ENCODE data around the gene ZNF382. TPM values are rescaled to one million over a fixed set of nuclear protein-coding genes. Genes with fewer than 3 reads are reported as not detected.

Gene ZNF382
- total RNA-seq, 2 experiments from 2014 or later, result 4.2 to 4.4 TPM

GRCh38 chr19:36672368-36672767 lies 67.3 kb downstream of the ZNF382 start:
- Mint-ChIP-seq H3K9me3 (peaks cover 19% of the 10 kb centered on the region), H3K36me3 (ENCODE audit: low read depth) (peaks cover 70% of the 10 kb centered on the region), H3K4me3 (no peak overlapping the region), H3K27me3 (no peaks in the 10 kb centered on the region), H3K27ac (no peak overlapping the region), H3K4me1 (ENCODE audit: low read depth) (peaks cover 16% of the 10 kb centered on the region)
- no peak for TF ChIP-seq CTCF (IDR thresholded peaks at IDR 0.05)
- H3K27ac ChIP-seq (ENCODE audit: low read depth in 1 of 2, low read length in 2 of 2), result no peak overlapping the region
- ChIA-PET CTCF (no interaction called here), POLR2A (no interaction called here)
- no peak for ATAC-seq (ENCODE audit: poor library complexity)
- intact Hi-C loops (cut with DNase I, micrococcal nuclease), result no loop called here
- peaks cover 12% of the 10 kb centered on the region for H3K4me1 ChIP-seq (ENCODE audit: insufficient read depth, low read length)
- H3K4me3 ChIP-seq (ENCODE audit: low read length), result no peak overlapping the region
- H3K9me3 ChIP-seq (ENCODE audit: control insufficient read depth in 1 of 2, insufficient read depth in 1 of 2, low read length in 2 of 2), result peaks cover 40 to 56% of the 10 kb centered on the region in 2 experiments
- peaks cover 11% of the 10 kb centered on the region for H3K36me3 ChIP-seq (ENCODE audit: insufficient read depth, low read length)
- DNase-seq, result no peak
- no peaks in the 10 kb centered on the region for H3K27me3 ChIP-seq (ENCODE audit: control insufficient read depth in 1 of 2, insufficient read depth in 2 of 2, low read length in 2 of 2)

GRCh38 chr19:36674201-36674600 lies 69.1 kb downstream of the ZNF382 start:
- intact Hi-C loops (cut with DNase I, micrococcal nuclease), result no loop called here
- Histone ChIP-seq H3K4me1 (ENCODE audit: insufficient read depth, low read length) (no peaks in the 10 kb centered on the region), H3K9me3 (ENCODE audit: control insufficient read depth in 1 of 2, insufficient read depth in 1 of 2, low read length in 2 of 2) (peaks cover 54 to 58% of the 10 kb centered on the region in 2 experiments), H3K27me3 (ENCODE audit: control insufficient read depth in 1 of 2, insufficient read depth in 2 of 2, low read length in 2 of 2) (no peaks in the 10 kb centered on the region), H3K4me3 (ENCODE audit: low read length) (no peak overlapping the region), H3K27ac (ENCODE audit: low read depth in 1 of 2, low read length in 2 of 2) (no peak overlapping the region), H3K36me3 (ENCODE audit: insufficient read depth, low read length) (peaks cover 19% of the 10 kb centered on the region)
- H3K9me3 Mint-ChIP-seq, result peaks cover 16% of the 10 kb centered on the region
- CTCF ChIA-PET, result no interaction called here
- H3K27ac Mint-ChIP-seq, result no peak overlapping the region
- POLR2A ChIA-PET, result no interaction called here
- no peak for ATAC-seq (ENCODE audit: poor library complexity)
- H3K4me1 Mint-ChIP-seq (ENCODE audit: low read depth), result peaks cover 4% of the 10 kb centered on the region
- H3K27me3 Mint-ChIP-seq, result no peaks in the 10 kb centered on the region
- H3K36me3 Mint-ChIP-seq (ENCODE audit: low read depth), result peaks cover 75% of the 10 kb centered on the region
- no peak for TF ChIP-seq CTCF (IDR thresholded peaks at IDR 0.05)
- H3K4me3 Mint-ChIP-seq, result no peak overlapping the region
- no peak for DNase-seq

GRCh38 chr19:36679455-36679854 lies 74.3 kb downstream of the ZNF382 start:
- H3K4me1 ChIP-seq (ENCODE audit: insufficient read depth, low read length), result no peaks in the 10 kb centered on the region
- H3K27ac Mint-ChIP-seq, result no peak overlapping the region
- H3K4me3 ChIP-seq (ENCODE audit: low read length), result no peak overlapping the region
- H3K36me3 ChIP-seq (ENCODE audit: insufficient read depth, low read length), result peaks cover 10% of the 10 kb centered on the region
- ATAC-seq (ENCODE audit: poor library complexity), result no peak
- H3K9me3 Mint-ChIP-seq, result peaks cover 10% of the 10 kb centered on the region
- peaks cover under 1% of the 10 kb centered on the region for H3K4me1 Mint-ChIP-seq (ENCODE audit: low read depth)
- TF ChIP-seq CTCF (IDR thresholded peaks at IDR 0.05), result no peak
- no peak for DNase-seq
- intact Hi-C loops (cut with DNase I, micrococcal nuclease), result no loop called here
- H3K27ac ChIP-seq (ENCODE audit: low read depth in 1 of 2, low read length in 2 of 2), result no peak overlapping the region
- H3K27me3 ChIP-seq (ENCODE audit: control insufficient read depth in 1 of 2, insufficient read depth in 2 of 2, low read length in 2 of 2), result no peaks in the 10 kb centered on the region
- peaks cover 76% of the 10 kb centered on the region for H3K36me3 Mint-ChIP-seq (ENCODE audit: low read depth)
- no peak overlapping the region for H3K4me3 Mint-ChIP-seq
- H3K9me3 ChIP-seq (ENCODE audit: control insufficient read depth in 1 of 2, insufficient read depth in 1 of 2, low read length in 2 of 2), result peaks cover 29 to 44% of the 10 kb centered on the region in 2 experiments
- H3K27me3 Mint-ChIP-seq, result no peaks in the 10 kb centered on the region
- CTCF ChIA-PET, result no interaction called here
- POLR2A ChIA-PET, result no interaction called here

Other genes starting within 250 kb of the ZNF382 start
- 1 to 10 TPM; 3.7 to 4.4 TPM for gene ZFP14, start 226.1 kb upstream of the ZNF382 start, total RNA-seq
- 1 to 10 TPM; 3.4 to 3.8 TPM for gene ZFP82, start 186.7 kb upstream of the ZNF382 start, total RNA-seq
- gene ZNF566, start 115.8 kb upstream of the ZNF382 start, total RNA-seq, result 1 to 10 TPM; 6.3 to 6.8 TPM
- gene ZNF260, start 77.0 kb upstream of the ZNF382 start, total RNA-seq, result 1 to 10 TPM; 2.0 to 5.0 TPM
- 10 to 100 TPM; 39.6 to 42.7 TPM for gene ZNF529, start 32.0 kb upstream of the ZNF382 start, total RNA-seq
- gene ZNF461, start 61.5 kb downstream of the ZNF382 start, total RNA-seq, result 10 to 100 TPM; 13.3 to 15.9 TPM
- gene ZNF567, start 82.3 kb downstream of the ZNF382 start, total RNA-seq, result 1 to 10 TPM; 7.3 to 7.6 TPM
- 1 to 10 TPM in 1 of 2 experiments, under 1 TPM in 1; 0.77 to 2.1 TPM for gene ZNF850, start 167.5 kb downstream of the ZNF382 start, total RNA-seq
- gene ZNF790, start 233.1 kb downstream of the ZNF382 start, total RNA-seq, result 1 to 10 TPM; 2.9 to 3.5 TPM
- 1 to 10 TPM; 5.9 to 7.1 TPM for gene ZNF345, start 245.6 kb downstream of the ZNF382 start, total RNA-seq

Measured in CD4-positive, alpha-beta T cell (primary cell).